Neutrophil (primary cell): ENCODE results near the gene TUBB.

Experiments
- H3K27ac ChIP-seq: fragments of 200-600 bp; sonication (generic); 2 replicates; pipeline ENCODE4 v1.5.1; 2016; ENCODE audit warnings: mild to moderate bottlenecking, moderate library complexity
- H3K27me3 ChIP-seq: fragments of 200-600 bp; sonication (generic); 2 replicates; pipeline ENCODE4 v1.6.0; 2016; ENCODE audit warnings: mild to moderate bottlenecking
- H3K36me3 ChIP-seq: fragments of 200-600 bp; sonication (generic); 2 replicates; pipeline ENCODE4 v1.5.1; 2017
- H3K4me1 ChIP-seq, 2 experiments: fragments of 200-600 bp in 1 of 2; sonication (generic) in 1 of 2; 1 replicate in 1 of 2; 2 replicates in 1 of 2; pipeline versions ENCODE4 v1.5.1 to v1.6.1; 2013 to 2016; ENCODE audit warnings: low read depth in 1 of 2, low read length in 1 of 2, mild to moderate bottlenecking in 1 of 2, moderate library complexity in 1 of 2; ENCODE audit not compliant: control insufficient read depth in 1 of 2, insufficient read depth in 1 of 2
- H3K4me3 ChIP-seq, 2 experiments: fragments of 200-600 bp in 1 of 2; sonication (generic) in 1 of 2; 1 replicate in 1 of 2; 2 replicates in 1 of 2; pipeline ENCODE4 v1.5.1; 2013 to 2016; ENCODE audit warnings: low read depth in 1 of 2, low read length in 1 of 2, mild to moderate bottlenecking in 1 of 2, moderate library complexity in 1 of 2
- H3K9me3 ChIP-seq: fragments of 200-600 bp; sonication (generic); 2 replicates; pipeline ENCODE4 v1.5.1; 2016
- TF ChIP-seq, protein P1 (sequence below): fragments of 200-600 bp; sonication (generic); IDR thresholded peaks from 2 replicates; pipeline ENCODE4 v1.5.1; 2016; ENCODE audit warnings: antibody characterized with exemption

Gene TUBB

DNA sequence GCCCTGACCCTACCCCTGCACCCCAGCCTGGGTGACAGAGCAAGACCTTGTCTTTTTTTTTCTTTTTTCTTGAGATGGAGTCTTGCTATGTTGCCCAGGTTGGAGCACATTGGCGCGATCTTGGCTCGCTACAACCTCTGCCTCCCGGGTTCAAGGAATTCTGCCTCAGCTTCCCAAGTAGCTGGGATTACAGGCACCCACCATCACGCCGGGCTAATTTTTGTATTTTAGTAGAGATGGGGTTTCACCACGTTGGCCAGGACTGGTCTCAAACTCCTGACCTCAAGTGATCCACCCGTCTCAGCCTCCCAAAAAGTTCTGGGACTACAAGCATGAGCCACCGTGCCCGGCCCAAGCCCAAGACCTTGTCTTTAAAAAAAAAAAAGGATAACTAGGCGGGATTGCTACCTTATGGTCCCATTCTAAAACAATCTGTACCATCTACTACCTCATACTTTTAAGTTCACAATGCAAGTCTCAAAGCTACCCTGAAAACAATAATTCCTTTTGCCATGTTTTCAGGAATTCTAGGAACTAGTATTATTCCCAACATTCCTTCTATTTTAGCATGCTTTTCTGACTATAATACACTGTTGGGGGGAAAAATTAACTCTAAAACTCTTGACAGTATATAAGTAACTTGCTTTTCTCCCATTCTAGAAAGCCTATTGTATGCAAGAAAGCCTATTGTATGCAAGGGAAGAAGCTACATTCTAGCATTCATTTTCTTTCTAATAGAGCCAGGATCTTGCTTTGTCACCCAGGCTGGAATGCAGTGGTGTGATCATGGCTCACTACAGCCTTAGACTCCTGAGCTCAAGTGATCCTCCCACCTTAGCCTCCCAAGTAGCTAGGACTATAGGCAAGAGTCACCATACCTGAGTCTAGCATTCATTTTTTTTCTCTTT lies 6.6 kb downstream of the TUBB start:
- Histone ChIP-seq H3K36me3 (peaks cover 95% of the 10 kb centered on the region), H3K27ac (peak overlapping the region; percentile 97), H3K27me3 (no peaks in the 10 kb centered on the region), H3K4me3 (no peak overlapping the region), H3K4me1 (peaks cover 28 to 32% of the 10 kb centered on the region in 2 experiments), H3K9me3 (no peaks in the 10 kb centered on the region)
- TF ChIP-seq, protein P1, sequence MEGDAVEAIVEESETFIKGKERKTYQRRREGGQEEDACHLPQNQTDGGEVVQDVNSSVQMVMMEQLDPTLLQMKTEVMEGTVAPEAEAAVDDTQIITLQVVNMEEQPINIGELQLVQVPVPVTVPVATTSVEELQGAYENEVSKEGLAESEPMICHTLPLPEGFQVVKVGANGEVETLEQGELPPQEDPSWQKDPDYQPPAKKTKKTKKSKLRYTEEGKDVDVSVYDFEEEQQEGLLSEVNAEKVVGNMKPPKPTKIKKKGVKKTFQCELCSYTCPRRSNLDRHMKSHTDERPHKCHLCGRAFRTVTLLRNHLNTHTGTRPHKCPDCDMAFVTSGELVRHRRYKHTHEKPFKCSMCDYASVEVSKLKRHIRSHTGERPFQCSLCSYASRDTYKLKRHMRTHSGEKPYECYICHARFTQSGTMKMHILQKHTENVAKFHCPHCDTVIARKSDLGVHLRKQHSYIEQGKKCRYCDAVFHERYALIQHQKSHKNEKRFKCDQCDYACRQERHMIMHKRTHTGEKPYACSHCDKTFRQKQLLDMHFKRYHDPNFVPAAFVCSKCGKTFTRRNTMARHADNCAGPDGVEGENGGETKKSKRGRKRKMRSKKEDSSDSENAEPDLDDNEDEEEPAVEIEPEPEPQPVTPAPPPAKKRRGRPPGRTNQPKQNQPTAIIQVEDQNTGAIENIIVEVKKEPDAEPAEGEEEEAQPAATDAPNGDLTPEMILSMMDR, result no peak

GRCh38 chr6:30727920-30728553 lies 7.9 kb downstream of the TUBB start:
- peak overlapping the region; percentile 97 for H3K27ac ChIP-seq
- TF ChIP-seq, protein P1, result no peak
- H3K27me3 ChIP-seq, result no peaks in the 10 kb centered on the region
- peaks cover 100% of the 10 kb centered on the region for H3K36me3 ChIP-seq
- no peak overlapping the region for H3K4me3 ChIP-seq
- H3K4me1 ChIP-seq, result peaks cover 15 to 20% of the 10 kb centered on the region in 2 experiments
- no peaks in the 10 kb centered on the region for H3K9me3 ChIP-seq

GRCh38 chr6:30730601-30731435 lies 10.7 kb downstream of the TUBB start:
- Histone ChIP-seq H3K9me3 (no peaks in the 10 kb centered on the region), H3K27ac (peak overlapping the region; percentile 64), H3K4me3 (no peak overlapping the region), H3K36me3 (peaks cover 98% of the 10 kb centered on the region), H3K4me1 (peaks cover 11 to 15% of the 10 kb centered on the region in 2 experiments), H3K27me3 (no peaks in the 10 kb centered on the region)
- TF ChIP-seq, protein P1, result peak; percentile 64

GRCh38 chr6:30732237-30732943 lies 12.2 kb downstream of the TUBB start:
- Histone ChIP-seq H3K27ac (peak overlapping the region; percentile 15), H3K4me3 (no peak overlapping the region), H3K4me1 (peaks cover 14 to 21% of the 10 kb centered on the region in 2 experiments), H3K9me3 (no peaks in the 10 kb centered on the region), H3K36me3 (peaks cover 98% of the 10 kb centered on the region), H3K27me3 (no peaks in the 10 kb centered on the region)
- TF ChIP-seq, protein P1, result no peak
